Mesothelial cell of epicardium (in vitro differentiated cells): ENCODE measurements around the gene HMCN1. TPM values are rescaled to one million over a fixed set of nuclear protein-coding genes. Genes with fewer than 3 reads are reported as not detected.
A peak's percentile ranks its signal among the peaks of the same experiment; 100 is the strongest.

Experiments used
- DNase-seq, 2 experiments: peaks; one replicate each; pipeline ENCODE4 v3.0.0; 2021; ENCODE audit warnings: low spot score in 2 of 2; ENCODE audit not compliant: unreplicated experiment in 2 of 2
- H3K27ac Mint-ChIP-seq: 2 replicates; pipeline ENCODE4 v1.8.0; 2021; ENCODE audit warnings: mixed read lengths
- H3K27me3 Mint-ChIP-seq: 2 replicates; pipeline ENCODE4 v1.8.0; 2021; ENCODE audit warnings: low read depth, mixed read lengths
- H3K36me3 Mint-ChIP-seq: 2 replicates; pipeline ENCODE4 v1.8.0; 2021; ENCODE audit warnings: mixed read lengths
- H3K4me1 Mint-ChIP-seq: 2 replicates; pipeline ENCODE4 v1.8.0; 2021; ENCODE audit warnings: mixed read lengths
- H3K4me3 Mint-ChIP-seq: 2 replicates; pipeline ENCODE4 v1.8.0; 2021; ENCODE audit warnings: mild to moderate bottlenecking, moderate library complexity, mixed read lengths
- H3K9me3 Mint-ChIP-seq: 2 replicates; pipeline ENCODE4 v1.8.0; 2021; ENCODE audit warnings: mixed read lengths
- CTCF ChIP-seq: fragments of 200-600 bp; sonication (generic); IDR thresholded peaks from one replicate; pipeline ENCODE4 v1.5.0; 2021; ENCODE audit warnings: antibody characterized with exemption; ENCODE audit not compliant: unreplicated experiment
- total RNA-seq: library from RNA; stranded (reverse); gene quantifications from 3 replicates; pipeline ENCODE4 v1.2.1, GENCODE V29; 2021

HMCN1 gene
- total RNA-seq, 1 donor from 2014 or later, result 48.8 TPM

- H3K4me3 Mint-ChIP-seq, result no peak overlapping the region
- no peak overlapping the region for H3K27ac Mint-ChIP-seq
- TF ChIP-seq CTCF, result no peak
- H3K36me3 Mint-ChIP-seq, result peaks cover 14% of the 10 kb centered on the region
- H3K4me1 Mint-ChIP-seq, result peaks cover 32% of the 10 kb centered on the region
- no peak for DNase-seq
- no peaks in the 10 kb centered on the region for H3K27me3 Mint-ChIP-seq
- peaks cover 15% of the 10 kb centered on the region for H3K9me3 Mint-ChIP-seq
Observed at GRCh38 chr1:185786524-185786923, 52.3 kb downstream of the HMCN1 start.

GRCh38 chr1:185787238-185787637 lies 53.0 kb downstream of the HMCN1 start:
- Mint-ChIP-seq H3K9me3 (peaks cover 10% of the 10 kb centered on the region), H3K4me1 (peaks cover 35% of the 10 kb centered on the region), H3K27ac (peak overlapping the region; percentile 24), H3K4me3 (no peak overlapping the region), H3K36me3 (peaks cover 11% of the 10 kb centered on the region), H3K27me3 (no peaks in the 10 kb centered on the region)
- no peak for DNase-seq
- no peak for TF ChIP-seq CTCF

- Mint-ChIP-seq H3K4me1 (peaks cover 35% of the 10 kb centered on the region), H3K9me3 (peaks cover 3% of the 10 kb centered on the region), H3K27me3 (no peaks in the 10 kb centered on the region), H3K27ac (no peak overlapping the region), H3K4me3 (no peak overlapping the region), H3K36me3 (peaks cover 4% of the 10 kb centered on the region)
- no peak for DNase-seq
- TF ChIP-seq CTCF, result no peak
Observed at GRCh38 chr1:185788386-185788785, 54.2 kb downstream of the HMCN1 start.

- DNase-seq, result no peak
- Mint-ChIP-seq H3K27me3 (no peaks in the 10 kb centered on the region), H3K36me3 (peaks cover 3% of the 10 kb centered on the region), H3K4me3 (no peak overlapping the region), H3K27ac (peak overlapping the region; percentile 39), H3K4me1 (peaks cover 35% of the 10 kb centered on the region), H3K9me3 (peaks cover 3% of the 10 kb centered on the region)
- no peak for TF ChIP-seq CTCF
Observed at GRCh38 chr1:185789501-185790193, 55.5 kb downstream of the HMCN1 start.

GRCh38 chr1:185790194-185790735 lies 56.1 kb downstream of the HMCN1 start:
- Mint-ChIP-seq H3K36me3 (peaks cover 7% of the 10 kb centered on the region), H3K4me1 (peaks cover 35% of the 10 kb centered on the region), H3K9me3 (peaks cover 3% of the 10 kb centered on the region), H3K27ac (peak overlapping the region; percentile 62), H3K27me3 (peaks cover 5% of the 10 kb centered on the region), H3K4me3 (no peak overlapping the region)
- DNase-seq, result no peak
- TF ChIP-seq CTCF, result no peak
